Activated CD4-positive, alpha-beta T cell treated with anti-CD3 and anti-CD28 coated beads, Interleukin-2, amount 50 U/mL, for 48 hours (primary cell): ENCODE measurements around the gene TK1.
A peak's percentile ranks its signal among the peaks of the same experiment; 100 is the strongest.

Experiments
- DNase-seq, 2 experiments: peaks; one replicate each; pipeline ENCODE4 v3.0.0-alpha.2; 2020

Gene TK1

DNA sequence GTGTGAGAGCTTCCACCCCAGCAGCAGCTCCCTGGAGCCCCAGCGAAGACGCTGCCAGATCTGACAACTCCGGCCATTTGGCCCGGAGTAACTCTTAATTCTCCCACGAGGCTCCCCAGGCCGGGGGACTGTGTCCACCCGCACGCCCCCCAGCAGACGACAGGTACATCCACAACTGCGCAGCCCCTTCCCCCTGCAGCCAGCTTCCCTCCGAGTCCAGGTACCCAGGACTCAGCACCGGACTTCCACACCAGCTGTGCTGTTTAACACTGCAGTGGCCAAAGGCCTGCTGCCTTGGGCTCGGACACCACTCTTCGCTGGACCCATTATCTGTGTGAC, 11.2 kb downstream of the TK1 start:
- DNase-seq, result no peak

DNA sequence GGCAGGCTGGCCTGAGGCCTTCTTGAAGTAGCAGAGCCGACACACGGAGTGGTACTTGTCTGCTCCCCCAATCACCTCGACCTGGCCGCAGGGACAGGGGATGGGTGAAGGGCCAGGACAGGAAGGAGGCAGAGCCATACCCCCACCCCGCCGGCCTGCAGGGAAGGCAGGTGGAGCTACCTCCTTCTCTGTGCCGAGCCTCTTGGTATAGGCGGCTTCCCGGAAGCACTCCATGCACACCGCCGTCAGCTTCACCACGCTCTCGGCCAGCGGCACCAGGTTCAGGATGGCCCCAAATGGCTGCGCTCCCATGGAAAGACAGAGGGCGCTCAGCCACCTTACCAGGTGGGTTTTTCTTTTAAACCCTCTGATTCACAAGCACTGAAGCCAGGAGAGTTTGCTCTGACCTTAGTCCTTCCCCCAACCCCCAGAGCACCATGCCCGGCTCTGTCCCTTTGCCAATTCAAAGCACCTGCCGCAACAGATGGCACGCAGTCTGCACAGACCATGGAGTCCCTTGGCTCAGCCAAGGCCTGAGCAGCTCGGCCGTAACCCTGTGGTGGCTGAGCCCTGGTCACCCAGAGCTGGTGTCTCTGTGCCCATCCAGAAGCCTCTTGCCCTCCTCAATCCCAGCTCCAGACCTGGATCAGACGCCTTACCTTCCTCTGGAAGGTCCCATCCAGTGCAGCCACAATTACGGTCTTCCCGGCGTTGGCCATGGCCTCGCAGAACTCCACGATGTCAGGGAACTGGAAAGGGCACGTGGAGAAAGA, 11.8 kb downstream of the TK1 start:
- no peak for DNase-seq

DNA sequence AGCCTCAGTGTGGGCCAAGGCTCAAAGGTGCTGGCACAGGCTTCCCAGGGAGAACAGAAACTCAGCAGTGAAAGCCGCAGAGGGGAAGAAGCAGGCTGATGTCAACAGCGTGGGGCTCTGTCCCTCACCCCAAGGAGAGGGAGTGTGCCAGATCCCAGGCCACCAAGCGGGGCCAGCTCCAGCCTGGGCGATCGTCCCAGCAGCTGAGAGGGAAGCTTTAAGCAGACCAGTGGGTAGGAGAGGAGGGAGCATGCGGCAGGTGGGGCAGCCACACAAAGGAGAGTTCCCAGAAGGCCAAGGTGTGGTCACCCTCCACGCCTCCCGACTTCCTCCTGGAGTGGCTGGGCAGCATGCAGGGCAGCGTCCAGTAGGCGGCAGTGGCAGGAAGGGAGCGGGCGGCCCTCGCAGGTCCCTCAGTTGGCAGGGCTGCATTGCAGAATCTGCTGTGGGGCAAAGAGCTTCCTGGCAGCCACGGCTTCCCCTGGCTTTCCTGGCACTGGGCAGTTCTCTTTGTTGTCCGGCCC, 12.4 kb downstream of the TK1 start:
- DNase-seq, result no peak

DNA sequence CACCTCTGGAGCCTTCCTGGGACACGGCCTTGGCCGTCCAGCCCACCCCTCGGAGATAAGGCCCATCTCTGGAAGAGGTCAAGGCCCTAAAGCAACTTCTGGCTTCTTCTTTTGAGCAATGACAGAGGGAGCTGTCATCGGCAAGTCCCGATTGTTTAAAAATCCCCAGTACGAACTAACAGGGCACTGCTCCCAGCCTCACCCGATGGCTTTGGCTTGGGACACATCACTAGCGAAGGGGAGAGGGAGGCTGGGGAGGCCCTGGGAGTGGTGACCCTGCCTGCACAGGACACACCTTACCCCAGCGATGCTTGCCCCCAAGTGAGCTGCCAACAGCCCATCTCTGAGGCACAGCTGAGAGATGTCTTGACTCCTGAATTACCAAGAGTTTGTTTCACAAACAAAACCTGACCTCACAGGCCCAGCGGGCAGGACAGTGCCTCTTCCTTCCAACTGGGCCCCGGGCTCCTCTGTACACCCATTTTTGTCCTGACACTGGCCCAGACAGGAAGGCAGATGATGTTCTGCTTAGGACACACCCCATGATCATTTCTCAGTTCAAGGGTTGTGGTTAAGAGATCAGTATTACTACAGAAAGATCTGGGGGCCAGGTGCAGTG, 13.6 kb downstream of the TK1 start:
- DNase-seq, result peak in 1 of 2 experiments; percentile 21

DNA sequence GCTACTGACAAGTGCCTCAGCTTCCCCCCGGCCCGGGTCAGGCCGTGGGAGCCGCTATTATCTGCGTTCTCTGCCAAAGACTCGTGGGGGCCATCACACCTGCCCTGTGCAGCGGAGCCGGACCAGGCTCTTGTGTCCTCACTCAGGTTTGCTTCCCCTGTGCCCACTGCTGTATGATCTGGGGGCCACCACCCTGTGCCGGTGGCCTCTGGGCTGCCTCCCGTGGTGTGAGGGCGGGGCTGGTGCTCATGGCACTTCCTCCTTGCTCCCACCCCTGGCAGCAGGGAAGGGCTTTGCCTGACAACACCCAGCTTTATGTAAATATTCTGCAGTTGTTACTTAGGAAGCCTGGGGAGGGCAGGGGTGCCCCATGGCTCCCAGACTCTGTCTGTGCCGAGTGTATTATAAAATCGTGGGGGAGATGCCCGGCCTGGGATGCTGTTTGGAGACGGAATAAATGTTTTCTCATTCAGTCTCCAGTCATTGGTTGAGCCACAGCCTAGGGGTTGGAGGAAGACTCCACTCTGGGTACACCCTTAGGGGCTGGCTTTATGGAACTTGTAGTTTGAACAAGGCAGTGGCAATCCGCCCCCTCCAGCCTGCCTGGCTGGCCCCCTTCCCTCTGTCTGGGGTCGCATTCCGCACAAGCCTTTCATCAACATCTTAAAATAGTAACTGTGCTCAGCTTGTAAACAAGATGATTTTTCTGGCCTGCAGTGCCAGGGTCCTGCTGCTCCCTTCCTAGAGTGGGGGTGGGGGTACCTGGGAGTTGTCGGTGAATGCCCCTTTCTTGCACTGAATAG, 14.4 kb downstream of the TK1 start:
- peak in 1 of 2 experiments; percentile 19 for DNase-seq

DNA sequence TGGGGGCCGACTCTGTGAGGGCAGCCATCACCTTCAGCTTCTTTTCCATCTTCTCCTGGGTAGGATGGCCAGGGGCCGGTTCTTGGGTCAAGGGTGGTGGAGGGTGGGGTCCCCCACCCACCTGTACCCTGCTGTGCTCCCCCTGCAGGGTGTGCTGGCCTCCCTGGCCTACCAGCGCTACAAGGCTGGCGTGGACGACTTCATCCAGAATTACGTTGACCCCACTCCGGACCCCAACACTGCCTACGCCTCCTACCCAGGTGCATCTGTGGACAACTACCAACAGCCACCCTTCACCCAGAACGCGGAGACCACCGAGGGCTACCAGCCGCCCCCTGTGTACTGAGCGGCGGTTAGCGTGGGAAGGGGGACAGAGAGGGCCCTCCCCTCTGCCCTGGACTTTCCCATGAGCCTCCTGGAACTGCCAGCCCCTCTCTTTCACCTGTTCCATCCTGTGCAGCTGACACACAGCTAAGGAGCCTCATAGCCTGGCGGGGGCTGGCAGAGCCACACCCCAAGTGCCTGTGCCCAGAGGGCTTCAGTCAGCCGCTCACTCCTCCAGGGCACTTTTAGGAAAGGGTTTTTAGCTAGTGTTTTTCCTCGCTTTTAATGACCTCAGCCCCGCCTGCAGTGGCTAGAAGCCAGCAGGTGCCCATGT, 15.1 kb downstream of the TK1 start:
- DNase-seq, result peak in 1 of 2 experiments; percentile 13

DNA sequence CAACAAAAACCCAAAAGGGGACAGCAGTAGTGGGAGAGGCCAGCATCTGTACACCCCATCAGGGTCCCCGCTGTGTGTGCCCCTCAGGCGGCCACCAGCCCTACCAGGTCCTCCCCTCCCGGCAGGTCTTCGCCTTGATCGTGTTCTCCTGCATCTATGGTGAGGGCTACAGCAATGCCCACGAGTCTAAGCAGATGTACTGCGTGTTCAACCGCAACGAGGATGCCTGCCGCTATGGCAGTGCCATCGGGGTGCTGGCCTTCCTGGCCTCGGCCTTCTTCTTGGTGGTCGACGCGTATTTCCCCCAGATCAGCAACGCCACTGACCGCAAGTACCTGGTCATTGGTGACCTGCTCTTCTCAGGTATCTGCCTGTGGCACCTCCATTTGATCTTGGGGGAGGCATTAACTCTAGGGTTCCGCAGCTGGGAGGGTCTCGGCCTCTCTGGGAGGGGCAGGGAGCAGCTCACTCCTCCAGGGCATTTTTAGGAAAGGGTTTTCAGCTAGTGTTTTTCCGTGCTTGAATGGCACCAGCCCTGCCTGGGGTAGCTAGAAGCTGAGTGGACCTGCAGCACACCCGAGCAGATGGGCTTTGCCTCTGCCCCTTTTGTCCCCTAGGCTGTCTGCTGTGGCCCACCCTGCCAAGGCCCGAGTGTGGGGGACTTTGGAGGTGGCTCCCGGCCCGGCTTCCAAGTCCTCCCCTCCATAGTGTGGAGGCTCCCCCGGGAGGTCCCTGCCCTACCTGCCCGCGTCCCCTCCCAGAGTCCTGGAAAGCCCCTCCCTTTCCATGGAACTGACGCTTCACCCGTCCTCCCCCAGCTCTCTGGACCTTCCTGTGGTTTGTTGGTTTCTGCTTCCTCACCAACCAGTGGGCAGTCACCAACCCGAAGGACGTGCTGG, 15.9 kb downstream of the TK1 start:
- peak in 1 of 2 experiments; percentile 18 for DNase-seq

DNA sequence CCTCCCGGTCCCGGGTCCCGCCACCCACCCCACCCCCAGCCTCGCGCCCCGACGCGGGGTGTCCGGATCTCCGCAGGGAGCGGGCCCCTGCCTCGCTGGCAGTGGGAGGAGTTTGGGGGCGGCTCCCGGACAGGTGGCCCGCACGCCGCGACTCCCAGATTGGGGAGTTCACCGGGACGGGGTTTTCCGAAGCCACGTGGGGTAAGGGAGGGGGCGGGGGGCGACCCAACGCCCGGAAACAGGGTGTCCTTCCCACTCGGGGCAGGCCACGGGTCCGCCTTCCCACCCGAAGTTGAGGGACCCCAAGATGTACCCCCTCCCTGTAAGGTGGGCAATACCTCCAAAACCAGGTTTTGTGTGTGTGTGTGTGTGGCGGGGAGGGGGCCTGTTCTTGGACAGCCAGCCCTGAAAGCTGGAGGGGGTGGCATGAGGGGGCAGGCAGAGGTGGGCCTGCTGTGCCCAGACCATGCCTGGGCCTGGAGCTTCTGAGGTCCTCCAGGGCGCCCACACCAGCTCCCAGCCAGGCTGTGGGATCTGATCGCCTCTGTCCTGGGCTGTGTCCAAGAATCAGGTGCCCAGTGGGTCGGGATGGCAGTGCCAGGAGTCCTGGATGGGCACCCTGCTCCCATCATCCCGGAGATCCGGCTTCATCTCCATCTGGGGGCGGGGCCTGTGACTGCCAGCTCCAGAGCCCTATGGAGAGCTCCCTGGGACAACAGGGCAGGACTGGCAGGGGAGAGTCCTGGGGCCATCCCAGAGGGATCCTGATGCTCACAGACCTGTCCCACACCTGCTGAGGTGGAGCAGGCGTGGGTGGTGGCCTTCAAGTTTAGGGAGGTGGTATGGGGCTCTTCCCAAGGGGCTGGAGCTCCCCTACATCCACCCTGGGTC, 17.7 kb downstream of the TK1 start:
- DNase-seq, result peak; percentile 67 to 74

DNA sequence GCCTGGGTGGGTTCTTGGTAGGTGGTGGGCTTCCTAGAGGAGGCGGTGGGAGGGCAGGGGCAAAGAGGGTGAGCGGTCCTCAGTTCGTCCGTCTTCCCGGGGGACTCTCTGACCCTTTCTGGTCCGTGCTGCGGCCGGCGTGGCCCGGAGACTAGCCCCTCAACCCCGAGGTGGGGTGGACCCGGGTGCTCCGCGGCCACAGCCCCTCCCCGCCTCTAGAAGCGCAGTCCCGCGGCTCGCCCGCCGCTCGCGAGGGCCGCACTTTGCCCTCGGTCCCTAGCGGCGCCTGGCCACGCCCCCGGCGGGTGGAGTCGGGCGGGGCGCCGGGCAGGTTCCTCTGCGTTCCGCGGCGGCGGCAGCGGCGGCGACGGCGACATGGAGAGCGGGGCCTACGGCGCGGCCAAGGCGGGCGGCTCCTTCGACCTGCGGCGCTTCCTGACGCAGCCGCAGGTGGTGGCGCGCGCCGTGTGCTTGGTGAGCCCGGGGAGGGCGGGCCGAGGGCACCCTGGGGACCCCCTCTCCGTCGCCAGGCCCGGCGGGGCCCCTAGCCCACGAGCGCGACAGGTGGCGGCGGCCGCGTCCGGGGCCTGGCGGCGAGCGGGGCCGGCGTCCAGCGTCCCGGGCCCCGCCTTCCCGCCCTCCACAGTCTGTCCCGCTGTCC, 18.5 kb downstream of the TK1 start, which contains the start of gene SYNGR2:
TSS of gene SYNGR2 (plus strand) at position 340 of the 661 bp plus-strand sequence. CDS start at position 376, 36 bp downstream.
- DNase-seq, result peak; percentile 85 to 87

DNA sequence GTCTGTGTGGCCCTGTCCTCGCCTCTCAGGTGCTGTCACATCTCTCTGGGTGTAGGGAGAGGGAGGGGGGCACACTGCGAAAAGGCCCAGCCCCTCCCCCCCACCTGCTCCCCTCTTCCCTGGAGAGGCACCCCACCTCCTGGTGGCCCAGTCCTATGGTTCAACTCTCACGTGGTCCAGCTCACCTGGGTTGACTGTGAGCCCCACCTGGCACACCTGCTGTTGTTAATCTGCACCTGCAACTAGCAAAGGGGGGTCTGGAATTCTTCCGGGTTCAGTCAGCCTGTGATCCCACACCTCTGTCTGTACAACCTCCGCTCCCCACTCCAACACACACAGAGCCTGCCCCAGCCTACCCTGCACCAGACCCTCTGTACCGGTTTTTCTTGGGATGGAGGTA, 20.4 kb downstream of the TK1 start:
- DNase-seq, result no peak

DNA sequence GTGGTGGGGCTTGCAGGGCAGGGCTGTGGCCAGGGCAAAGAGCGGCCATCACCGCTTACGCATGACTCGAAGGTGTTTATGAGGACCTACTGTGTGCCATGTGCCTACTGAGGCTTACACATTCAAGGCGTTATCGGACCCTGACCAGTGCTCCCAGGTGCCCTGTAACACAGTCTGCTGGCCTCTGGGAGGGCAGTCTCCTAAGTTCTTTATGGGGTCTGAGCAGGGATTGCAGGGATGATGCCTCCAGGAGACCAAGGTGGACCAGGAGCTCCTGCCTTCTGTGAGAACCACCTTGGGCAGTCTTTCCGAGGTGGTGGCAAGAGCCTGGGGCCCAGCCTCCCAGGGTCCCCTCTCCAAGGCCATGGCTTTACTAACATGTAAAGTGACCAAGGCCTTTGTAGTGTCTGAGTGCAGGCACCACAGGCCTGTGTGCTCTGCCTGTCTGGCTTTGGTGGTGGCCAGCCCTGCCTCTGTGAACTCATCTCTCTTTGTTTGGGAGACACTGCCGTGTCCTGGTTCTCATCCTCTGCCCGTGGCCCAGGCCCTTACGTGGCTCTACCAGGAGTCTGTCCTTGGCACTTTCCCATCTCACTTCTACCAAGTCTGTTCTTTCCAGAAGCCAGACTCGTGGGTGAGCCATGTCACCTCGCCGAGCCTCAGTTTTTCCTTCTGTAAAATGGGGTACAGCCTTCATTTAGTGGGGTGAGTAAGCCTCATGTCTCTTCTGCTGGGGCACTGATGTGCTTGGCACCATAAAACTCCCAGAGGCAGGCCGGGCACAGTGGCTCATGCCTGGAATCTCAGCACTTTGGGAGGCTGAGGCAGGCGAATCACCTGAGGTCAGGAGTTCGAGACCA, 21.9 kb downstream of the TK1 start:
- no peak for DNase-seq

DNA sequence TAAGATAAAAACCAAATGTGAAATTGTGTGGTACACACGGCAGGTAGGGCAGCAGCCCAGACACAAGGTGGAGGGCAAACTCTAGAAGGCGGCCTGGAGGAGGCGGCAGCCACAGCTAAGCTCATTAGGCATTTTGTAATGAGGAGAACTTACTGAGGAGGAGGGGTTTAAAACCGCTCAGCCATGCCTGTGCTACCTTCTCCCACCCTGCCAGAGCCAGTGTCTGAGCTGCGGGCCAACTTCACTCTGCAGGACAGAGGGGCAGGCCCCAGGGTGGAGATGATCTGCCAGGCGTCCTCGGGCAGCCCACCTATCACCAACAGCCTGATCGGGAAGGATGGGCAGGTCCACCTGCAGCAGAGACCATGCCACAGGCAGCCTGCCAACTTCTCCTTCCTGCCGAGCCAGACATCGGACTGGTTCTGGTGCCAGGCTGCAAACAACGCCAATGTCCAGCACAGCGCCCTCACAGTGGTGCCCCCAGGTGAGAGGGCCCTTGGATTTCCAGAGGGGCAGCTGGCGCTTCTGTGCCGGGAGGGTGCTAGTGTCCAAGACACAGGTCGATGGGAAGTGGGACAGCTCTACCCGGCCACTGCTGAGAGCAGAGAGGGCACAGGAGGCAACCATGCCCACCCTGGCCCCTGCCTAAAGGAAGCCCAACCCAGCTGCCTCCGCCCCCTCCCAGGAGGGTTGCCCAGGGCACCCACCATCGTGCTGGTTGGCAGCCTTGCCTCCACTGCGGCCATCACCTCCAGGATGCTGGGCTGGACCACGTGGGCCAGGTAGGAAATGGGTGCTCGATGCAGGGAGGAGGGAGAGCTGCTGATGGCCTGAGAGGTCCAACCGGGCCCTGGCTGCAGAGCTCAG, 22.7 kb downstream of the TK1 start:
- DNase-seq, result no peak

DNA sequence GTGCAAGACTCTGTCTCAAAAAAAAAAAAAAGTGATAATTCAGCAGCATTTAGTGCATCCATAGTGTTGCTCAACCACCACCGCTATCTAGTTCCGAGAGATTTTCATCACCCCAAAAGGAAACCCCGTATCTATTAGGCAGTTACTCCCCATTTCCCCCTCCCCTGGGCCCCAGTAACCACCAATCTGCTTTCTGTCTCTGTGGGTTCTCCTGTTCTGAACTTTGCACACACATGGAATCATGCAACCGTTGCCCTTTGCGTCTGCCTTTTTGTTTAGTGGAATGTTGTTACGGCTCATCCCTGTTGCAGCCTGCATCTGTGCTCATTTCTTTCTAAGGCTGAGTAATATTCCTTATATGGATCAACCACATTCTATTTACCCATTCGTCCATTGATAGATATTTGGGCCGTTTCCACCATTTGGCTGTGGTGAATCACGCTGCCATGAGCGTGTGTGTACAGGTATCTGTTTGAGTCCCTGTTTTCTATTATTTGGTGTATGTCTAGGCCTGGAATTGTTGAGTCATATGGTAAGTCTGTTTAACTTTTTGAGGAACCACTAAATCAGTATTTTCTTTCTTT, 27.2 kb downstream of the TK1 start:
- DNase-seq, result peak in 1 of 2 experiments; percentile 52

DNA sequence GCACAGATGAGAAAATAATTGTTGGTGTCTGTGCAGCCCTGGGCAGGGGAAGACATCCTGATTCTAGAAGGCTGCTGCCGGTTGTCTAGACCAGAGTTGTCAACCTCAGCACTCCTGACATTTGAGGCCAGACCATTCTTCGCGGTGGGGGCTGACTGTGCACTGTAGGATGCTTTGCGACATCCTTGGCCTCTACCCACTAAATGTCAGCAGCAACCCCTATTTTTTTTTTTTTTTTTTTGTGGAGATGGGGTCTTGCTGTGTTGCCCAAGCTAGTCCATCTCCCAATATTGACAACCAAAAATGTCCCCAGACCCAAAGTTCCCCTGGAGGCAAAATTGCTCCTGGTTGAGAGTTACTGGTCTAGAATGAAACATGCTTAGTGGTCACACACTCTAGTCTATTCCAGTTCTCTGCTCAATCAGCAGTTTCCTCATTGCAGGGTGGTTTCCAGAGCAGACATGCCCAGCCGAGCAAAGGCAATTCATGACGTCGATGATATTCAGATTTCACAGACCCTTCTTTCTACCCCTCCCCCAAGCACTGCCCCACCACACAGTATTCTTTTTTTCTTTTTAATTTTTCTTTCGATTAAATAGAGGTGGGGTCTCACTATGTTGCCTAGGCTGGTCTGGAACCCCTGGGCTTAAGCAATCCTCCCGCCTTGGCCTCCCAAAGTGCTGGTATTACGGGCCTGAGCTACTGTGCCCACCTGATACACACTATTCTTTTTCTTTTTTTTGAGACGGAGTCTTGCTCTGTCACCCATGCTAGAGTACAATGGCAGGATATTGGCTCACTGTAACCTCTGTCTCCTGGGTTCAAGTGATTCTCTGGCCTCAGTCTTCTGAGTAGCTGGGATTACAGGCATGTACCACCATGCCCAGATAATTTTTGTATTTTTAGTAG, 31.7 kb downstream of the TK1 start:
- no peak for DNase-seq

DNA sequence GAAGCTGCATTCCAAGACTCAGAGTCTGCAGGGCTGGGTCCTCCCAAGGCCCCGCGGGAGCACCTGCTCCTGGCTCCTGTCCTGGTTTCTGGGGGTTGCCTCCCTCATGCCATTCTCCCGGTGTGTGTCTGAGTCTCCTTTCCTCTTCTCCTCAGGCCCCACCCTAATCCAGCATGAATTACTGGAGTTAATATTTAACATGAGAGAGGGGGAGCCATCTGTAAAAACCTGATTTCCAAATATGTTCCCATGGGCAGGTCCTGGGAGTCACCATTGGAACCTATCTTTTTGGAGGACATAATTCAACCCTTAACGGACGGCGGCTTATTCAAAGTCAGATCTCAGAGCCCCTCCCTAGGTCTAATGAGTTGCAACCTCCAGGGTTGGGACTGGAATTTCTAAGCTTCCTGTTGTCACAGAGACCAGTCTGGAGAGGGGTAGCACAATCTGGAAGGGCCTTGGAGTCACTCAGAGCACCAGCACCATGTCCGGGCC, 35.3 kb downstream of the TK1 start:
- DNase-seq, result no peak

DNA sequence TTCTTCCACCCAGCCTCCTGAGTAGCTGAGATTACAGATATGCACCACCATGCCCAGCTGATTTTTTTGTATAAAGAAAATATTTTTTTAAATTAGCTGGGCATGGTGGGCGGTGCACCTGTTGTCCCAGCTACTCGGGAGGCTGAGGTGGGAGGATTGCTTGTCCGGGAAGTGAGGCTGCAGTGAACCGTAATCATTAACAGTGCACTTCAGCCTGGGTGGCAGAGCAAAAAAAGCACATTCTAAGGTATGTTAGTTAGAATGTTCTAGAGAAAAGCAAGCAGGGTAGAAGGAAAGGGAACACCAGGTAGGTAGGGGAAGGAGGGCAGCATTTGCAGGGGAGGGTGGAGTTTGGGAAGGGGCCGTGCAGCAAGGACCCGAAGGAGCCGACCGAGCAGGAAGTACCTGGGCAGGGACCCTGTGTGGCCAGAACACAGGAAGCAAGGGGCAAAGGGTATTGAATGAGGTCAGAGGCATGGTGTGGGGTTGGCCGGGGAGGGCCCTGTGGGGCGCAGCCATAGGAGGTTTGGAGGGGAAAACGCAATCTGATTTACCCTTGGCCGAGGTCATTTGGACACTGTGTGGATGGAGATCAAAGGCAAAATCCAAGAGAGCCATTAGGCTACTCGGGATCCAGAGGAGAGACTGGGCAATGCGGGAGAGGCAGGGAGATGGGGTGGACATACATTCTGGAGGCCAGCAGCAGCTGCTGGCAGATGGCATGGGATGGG, 38.4 kb downstream of the TK1 start:
- no peak for DNase-seq
